Dermis blood vessel endothelial cell (primary cell): ENCODE measurements around the gene ARL5A. TPM values are rescaled to one million over a fixed set of nuclear protein-coding genes. Genes with fewer than 3 reads are reported as not detected.

Experiments used
- DNase-seq: peaks from one replicate; pipeline ENCODE4 v3.0.0; 2010
- total RNA-seq: library from RNA; depleted of rRNA; stranded (reverse); fragments of >200 nt; gene quantifications from 2 replicates; pipeline ENCODE4 v1.2.3, GENCODE V29; 2014

Gene ARL5A
- total RNA-seq, 1 donor from 2014 or later: 134 TPM

DNA sequence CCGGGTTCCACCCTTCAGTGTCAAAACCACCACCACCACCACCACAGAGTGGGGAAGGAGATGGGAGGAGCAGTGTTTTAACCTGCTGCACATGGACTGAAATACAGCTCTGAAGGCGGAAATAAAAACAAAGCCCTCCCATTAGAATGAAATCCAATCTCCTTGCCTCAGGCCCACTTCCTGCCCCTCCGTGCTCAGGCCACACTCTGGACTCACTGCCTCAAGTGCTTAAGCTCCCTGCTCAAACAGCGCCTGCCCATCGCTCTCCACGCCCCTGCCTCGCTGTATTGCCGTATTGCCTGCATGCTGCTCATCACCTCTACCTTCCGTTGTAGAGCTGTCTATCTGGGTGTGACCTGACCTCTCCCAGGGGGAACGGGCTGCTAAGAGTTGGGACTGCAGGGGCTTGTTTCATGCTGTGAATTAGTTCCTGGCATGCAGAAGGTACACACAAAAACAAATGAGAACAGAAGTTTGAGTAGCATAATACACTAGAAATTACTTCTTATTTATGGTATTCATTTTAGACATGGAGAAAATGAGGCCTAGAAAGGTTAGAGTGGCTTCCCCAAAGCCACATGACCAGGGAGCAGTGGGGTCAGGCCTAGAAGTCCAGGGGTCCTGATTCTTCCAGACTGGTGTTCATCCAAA is 62.3 kb downstream of the ARL5A start:
- no peak for DNase-seq

DNA sequence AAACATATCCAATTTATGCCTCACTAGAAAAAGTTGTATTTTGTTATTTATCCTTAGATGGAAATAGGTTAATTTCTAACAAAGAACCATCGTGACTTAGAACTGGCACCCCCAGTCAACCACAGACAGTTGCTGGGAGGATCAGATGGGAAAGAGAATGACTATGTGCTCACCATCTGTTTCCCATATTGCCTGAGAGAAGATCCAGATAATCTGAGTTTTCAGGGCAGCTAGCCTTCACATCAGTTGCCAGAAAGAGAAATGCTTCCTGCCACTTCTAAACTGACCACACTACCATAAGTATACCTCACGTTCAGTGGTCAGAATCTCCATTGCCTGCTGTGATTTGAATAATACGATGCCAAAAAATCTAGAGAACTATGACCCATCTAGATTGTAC is 65.5 kb downstream of the ARL5A start:
- DNase-seq: no peak

GRCh38 chr2:151761687-151762086 is 66.5 kb downstream of the ARL5A start:
- DNase-seq: no peak

GRCh38 chr2:151761193-151761592 is 67.0 kb downstream of the ARL5A start:
- no peak for DNase-seq

- DNase-seq: no peak
Measured at GRCh38 chr2:151760139-151760650, 68.0 kb downstream of the ARL5A start.

DNA sequence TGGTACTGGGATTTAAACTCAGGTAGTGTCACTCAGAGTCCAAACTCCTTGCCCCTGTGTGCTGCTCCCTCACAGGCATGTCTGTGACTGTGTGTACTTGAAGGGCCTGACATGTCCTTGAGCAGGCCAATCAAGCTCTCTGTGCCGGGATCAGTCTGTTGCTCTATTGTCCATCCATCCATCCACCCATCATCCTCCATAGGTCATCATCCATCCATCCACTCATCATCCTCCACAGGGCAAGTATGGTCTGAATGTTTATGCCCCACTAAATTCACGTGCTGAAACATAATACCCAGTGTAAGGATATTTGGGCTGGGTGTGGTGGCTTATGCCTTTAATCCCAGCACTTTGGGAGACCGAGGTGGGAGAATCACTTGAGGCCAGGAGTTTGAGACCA is 69.5 kb downstream of the ARL5A start:
- DNase-seq: no peak

DNA sequence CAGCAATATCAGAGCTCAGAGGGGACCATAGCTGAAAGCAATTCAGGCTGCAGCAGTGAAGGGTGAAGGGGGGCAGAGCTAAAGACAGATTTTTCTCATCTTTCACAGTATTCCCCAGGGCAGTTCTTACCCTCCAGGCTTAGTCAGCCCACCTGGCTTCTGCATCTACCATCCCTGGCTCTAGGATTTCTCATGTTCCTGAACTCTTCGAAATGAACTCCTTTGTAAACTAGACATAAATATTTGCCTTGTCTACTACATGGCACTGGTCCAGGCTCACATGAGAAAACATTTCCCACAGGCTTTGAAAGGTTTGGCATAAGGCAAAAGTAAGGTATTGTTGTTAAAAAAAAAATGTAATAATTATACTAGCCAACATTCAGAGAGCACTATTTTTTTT is 70.4 kb downstream of the ARL5A start:
- no peak for DNase-seq

DNA sequence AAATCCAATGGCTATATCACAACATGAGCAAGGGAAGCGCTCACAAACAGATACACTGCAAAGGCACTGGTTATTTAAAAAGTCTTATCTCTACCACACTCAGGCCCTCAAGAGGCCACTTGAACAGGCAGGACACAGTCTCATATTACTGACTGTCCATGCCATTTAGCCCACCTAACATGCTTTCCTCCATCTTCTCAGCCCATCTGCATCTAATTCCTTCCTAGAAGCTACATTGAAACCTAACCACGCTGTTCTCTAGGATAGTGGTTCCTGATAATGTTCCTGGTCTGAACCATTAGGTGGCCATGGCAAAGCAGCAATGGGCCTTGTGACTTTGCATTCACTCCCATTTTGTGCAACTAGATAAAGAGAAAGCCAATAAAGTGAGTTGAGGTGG is 71.4 kb downstream of the ARL5A start:
- no peak for DNase-seq

DNA sequence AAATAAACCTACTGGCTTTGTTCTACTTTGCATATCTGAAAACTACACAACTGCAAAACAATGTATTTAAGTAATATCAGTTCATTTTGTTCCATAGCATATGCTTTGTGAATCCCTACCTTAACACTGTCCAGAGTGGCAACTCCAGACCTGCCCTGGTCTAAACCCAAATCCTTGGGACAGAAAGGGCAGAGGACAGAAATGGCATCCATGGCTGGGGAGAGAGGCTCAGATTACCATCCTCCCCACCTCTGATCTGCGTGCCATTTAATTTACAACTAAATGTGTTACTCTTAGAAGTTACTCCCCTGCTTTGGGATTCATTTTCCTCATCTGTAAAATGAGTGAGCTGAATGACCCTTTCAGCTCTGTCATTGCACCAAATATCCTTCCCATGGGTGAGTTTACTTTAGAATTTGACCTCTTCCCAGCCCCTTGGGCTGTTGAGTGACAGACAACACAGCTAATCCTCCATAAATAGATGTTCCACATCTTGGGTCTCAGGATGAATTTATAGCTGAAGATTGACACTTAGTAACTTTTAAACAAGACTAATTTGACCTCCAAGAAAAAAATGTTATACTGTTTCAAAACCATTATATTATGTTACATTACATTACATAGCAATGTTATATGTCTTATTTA is 73.8 kb downstream of the ARL5A start:
- DNase-seq: no peak

- DNase-seq: no peak
Measured at GRCh38 chr2:151753540-151753939, 74.7 kb downstream of the ARL5A start.

Other genes with a start within 250 kb of the ARL5A start
- 1.0 and 1.2 TPM in 2 replicates for gene NEB, start 93.9 kb downstream of the ARL5A start, total RNA-seq